ENCODE measurements around the gene LRRC75A. TPM values are rescaled to one million over a fixed set of nuclear protein-coding genes. Genes with fewer than 3 reads are reported as not detected.

Gene LRRC75A
- polyA plus RNA-seq, 2 of the 4 experiments (the other 2 are of a cell fraction): 0.65 to 0.85 TPM

- FAIRE-seq: no peak
- peak overlapping the region; percentile 77 to 85 for H3K27ac ChIP-seq
- DNase-seq (ENCODE audit: low read depth in 1 of 2, low spot score in 1 of 2): no peak
- peaks cover 5% of the 10 kb centered on the region; the same call in 1 of the 3 replicates for H3K4me1 ChIP-seq
- ATAC-seq: peak in 1 of 2 experiments; percentile 7; a peak in 2 of 6 replicates
- POLR2A ChIA-PET: interaction anchor here (0.6 to 1.5 kb wide), 4 partner anchors 16 to 140 kb away, joined by 3 to 10 read pairs (median 6); partner anchors contain the start of gene CENPV
- 84% methylated on average over 27 of the region's 27 CpGs for WGBS (ENCODE audit: missing lambda C conversion rate)
- no peaks in the 10 kb centered on the region for H3K9me3 ChIP-seq
- TF ChIP-seq, protein P1, sequence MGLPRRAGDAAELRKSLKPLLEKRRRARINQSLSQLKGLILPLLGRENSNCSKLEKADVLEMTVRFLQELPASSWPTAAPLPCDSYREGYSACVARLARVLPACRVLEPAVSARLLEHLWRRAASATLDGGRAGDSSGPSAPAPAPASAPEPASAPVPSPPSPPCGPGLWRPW (IDR thresholded peaks at IDR 0.05): no peak
- no peak for TF ChIP-seq CBX2 (IDR thresholded peaks at IDR 0.05; ENCODE audit: borderline replicate concordance, low read depth)
- TF ChIP-seq BCL3 (IDR thresholded peaks at IDR 0.05): no peak
- CTCF ChIA-PET: interaction anchor here (0.9 to 8.5 kb wide), 5 partner anchors 12 to 97 kb away, joined by 3 to 61 read pairs (median 4); no protein-coding TSS in a partner anchor
- H3K4me2 ChIP-seq: peak overlapping the region; percentile 100
- peak overlapping the region; percentile 94 for H3K4me3 ChIP-seq
These were observed 879 bp upstream of the LRRC75A start for GRCh38 chr17:16492613-16493530.

DNA sequence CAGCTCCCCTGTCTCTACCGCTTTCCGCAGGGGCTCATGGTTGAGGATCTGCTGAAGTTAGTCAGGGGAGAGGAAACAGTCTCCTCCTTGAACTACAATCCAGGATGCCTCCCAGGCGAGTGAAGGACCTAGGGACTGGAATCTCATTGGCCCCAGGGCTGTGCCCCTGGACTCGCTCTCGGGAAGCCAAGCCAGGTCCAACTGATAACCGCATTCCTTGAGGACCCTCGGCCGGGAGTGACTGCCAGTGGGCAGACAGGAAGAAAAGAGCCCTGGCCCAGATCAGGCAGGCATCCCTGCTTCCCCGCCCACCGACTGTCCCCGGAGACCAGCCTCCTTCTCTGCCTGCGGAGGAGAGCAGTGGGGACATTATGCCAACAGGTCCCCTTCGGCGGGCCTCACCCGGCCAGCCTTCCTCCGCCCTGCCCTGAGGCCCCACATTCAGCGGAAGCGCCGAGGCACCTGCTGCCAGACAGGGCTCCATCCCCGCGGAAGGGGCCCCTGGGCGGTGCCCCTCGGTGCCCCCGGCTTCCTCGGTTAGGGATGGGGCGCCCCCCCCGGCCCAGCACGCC lies 776 bp downstream of the LRRC75A start:
- DNase-seq (ENCODE audit: low read depth in 1 of 2, low spot score in 1 of 2) (no peak), ATAC-seq (peak; percentile 1 to 12; a peak in 2 of 6 replicates), FAIRE-seq (no peak)
- CTCF ChIA-PET: interaction anchor here (1.1 to 8.5 kb wide), 7 partner anchors 14 to 39 kb away, joined by 3 to 61 read pairs (median 4); no protein-coding TSS in a partner anchor
- peaks cover 12% of the 10 kb centered on the region; the same call in 2 of the 3 replicates for H3K4me1 ChIP-seq
- H3K9me3 ChIP-seq: no peaks in the 10 kb centered on the region
- H3K4me3 ChIP-seq: peak overlapping the region; percentile 94
- WGBS (ENCODE audit: missing lambda C conversion rate): 55% methylated on average over 13 of the region's 28 CpGs
- TF ChIP-seq CHD4 (IDR thresholded peaks at IDR 0.05; ENCODE audit: borderline replicate concordance) (no peak), ZFP36 (IDR thresholded peaks at IDR 0.05; ENCODE audit: borderline replicate concordance, partially characterized antibody) (no peak), ZSCAN20 (CRISPR knock-in tag; IDR thresholded peaks at IDR 0.05) (no peak), RAD21 (conservative IDR thresholded peaks at IDR 0.05 in 1 of 2, IDR thresholded peaks at IDR 0.05 in 1 of 2) (no peak), HDAC2 (IDR thresholded peaks at IDR 0.05) (no peak), POLR2A (IDR thresholded peaks at IDR 0.05; ENCODE audit: low read length) (no peak), RNF2 (IDR thresholded peaks at IDR 0.05; ENCODE audit: borderline replicate concordance, low read depth) (no peak), HEYL (CRISPR knock-in tag; IDR thresholded peaks at IDR 0.05) (no peak), NFE2L2 (conservative IDR thresholded peaks at IDR 0.05; ENCODE audit: low read length) (no peak)
- TF ChIP-seq, protein P2, sequence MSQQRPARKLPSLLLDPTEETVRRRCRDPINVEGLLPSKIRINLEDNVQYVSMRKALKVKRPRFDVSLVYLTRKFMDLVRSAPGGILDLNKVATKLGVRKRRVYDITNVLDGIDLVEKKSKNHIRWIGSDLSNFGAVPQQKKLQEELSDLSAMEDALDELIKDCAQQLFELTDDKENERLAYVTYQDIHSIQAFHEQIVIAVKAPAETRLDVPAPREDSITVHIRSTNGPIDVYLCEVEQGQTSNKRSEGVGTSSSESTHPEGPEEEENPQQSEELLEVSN (IDR thresholded peaks at IDR 0.05; ENCODE audit: borderline replicate concordance, low read depth): no peak
- POLR2A ChIA-PET: interaction anchor here (1.5 kb wide), 1 partner anchor 138 kb away, joined by 6 read pairs; the partner anchor contains the start of gene CENPV
- peak overlapping the region; percentile 77 to 85 for H3K27ac ChIP-seq
- H3K4me2 ChIP-seq: peak overlapping the region; percentile 100

- Histone ChIP-seq H3K4me3 (no peak overlapping the region), H3K4me2 (no peak overlapping the region), H3K27ac (no peak overlapping the region), H3K4me1 (peaks cover 14% of the 10 kb centered on the region; the same call in 2 of the 3 replicates), H3K9me3 (no peaks in the 10 kb centered on the region)
- no peak for TF ChIP-seq BHLHE40 (IDR thresholded peaks at IDR 0.05; ENCODE audit: low read depth, low read length)
- POLR2A ChIA-PET: no interaction called here
- no peak for DNase-seq (ENCODE audit: low read depth in 1 of 2, low spot score in 1 of 2)
- no peak for ATAC-seq
- CTCF ChIA-PET: interaction anchor here (1.0 to 8.5 kb wide), 10 partner anchors 9 to 126 kb away, joined by 3 to 61 read pairs (median 5); no protein-coding TSS in a partner anchor
- 78% methylated on average over 2 of the region's 3 CpGs for WGBS (ENCODE audit: missing lambda C conversion rate)
- FAIRE-seq: no peak
These were observed 2.6 kb downstream of the LRRC75A start for GRCh38 chr17:16489431-16489830.

GRCh38 chr17:16488968-16489337 lies 3.0 kb downstream of the LRRC75A start:
- no peak for DNase-seq (ENCODE audit: low read depth in 1 of 2, low spot score in 1 of 2)
- no peaks in the 10 kb centered on the region for H3K9me3 ChIP-seq
- peaks cover 14% of the 10 kb centered on the region; the same call in 2 of the 3 replicates for H3K4me1 ChIP-seq
- H3K27ac ChIP-seq: no peak overlapping the region
- FAIRE-seq: no peak
- CTCF ChIA-PET: interaction anchor here (1.0 to 6.1 kb wide), 9 partner anchors 16 to 71 kb away, joined by 3 to 41 read pairs (median 4); no protein-coding TSS in a partner anchor
- no peak overlapping the region for H3K4me2 ChIP-seq
- 78% methylated on average over 4 of the region's 4 CpGs for WGBS (ENCODE audit: missing lambda C conversion rate)
- no peak overlapping the region for H3K4me3 ChIP-seq
- POLR2A ChIA-PET: no interaction called here
- no peak for ATAC-seq
- TF ChIP-seq CHD2 (IDR thresholded peaks at IDR 0.05; ENCODE audit: low read length, partially characterized antibody) (no peak), HEYL (CRISPR knock-in tag; IDR thresholded peaks at IDR 0.05) (no peak), PHF8 (IDR thresholded peaks at IDR 0.05; ENCODE audit: borderline replicate concordance, low read depth) (no peak), ATOH8 (CRISPR knock-in tag; IDR thresholded peaks at IDR 0.05; ENCODE audit: low read depth) (no peak), HOXB13 (CRISPR knock-in tag; IDR thresholded peaks at IDR 0.05; ENCODE audit: low read depth) (no peak), MAZ (IDR thresholded peaks at IDR 0.05; ENCODE audit: borderline replicate concordance, low read depth, low read length) (no peak), JUNB (IDR thresholded peaks at IDR 0.05) (no peak), SMC3 (IDR thresholded peaks at IDR 0.05) (no peak), ZNF302 (CRISPR knock-in tag; IDR thresholded peaks at IDR 0.05) (no peak), TFCP2L1 (CRISPR knock-in tag; IDR thresholded peaks at IDR 0.05) (no peak), EHF (CRISPR knock-in tag; IDR thresholded peaks at IDR 0.05) (no peak), GATA3 (IDR thresholded peaks at IDR 0.05; ENCODE audit: borderline replicate concordance) (no peak), EP300 (IDR thresholded peaks at IDR 0.05) (no peak)

Data from A549 (cell line).